ENCODE data around the gene PTCH2. TPM values are rescaled to one million over a fixed set of nuclear protein-coding genes. Genes with fewer than 3 reads are reported as not detected.

Gene PTCH2
- total RNA-seq, 1 donor from 2014 or later: 1.6 TPM

DNA sequence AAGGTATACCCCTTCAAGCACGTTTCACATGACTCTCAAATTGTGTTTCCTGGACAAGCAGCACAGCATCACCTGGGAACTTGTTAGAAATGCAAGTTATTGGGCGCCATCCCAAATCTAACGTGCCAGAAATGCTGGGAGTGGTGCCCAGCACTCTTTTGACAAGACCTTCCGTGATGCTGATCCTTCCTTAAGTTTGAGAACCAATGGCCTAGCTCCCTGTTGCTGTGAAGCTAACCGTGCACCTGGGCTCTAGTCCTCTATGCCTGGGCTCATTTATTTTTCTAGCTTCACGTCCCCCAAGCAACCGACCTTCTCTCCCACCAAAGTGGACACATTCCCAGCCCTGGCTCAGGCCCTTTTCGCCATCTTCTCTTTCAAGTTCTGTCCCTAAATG is 59.4 kb downstream of the PTCH2 start:
- peak overlapping the region; percentile 5 to 54 (median 34) for H3K9ac ChIP-seq (ENCODE audit: low read depth in 1 of 3, low read length in 3 of 3)
- peaks cover 21 to 29% (median 27%) of the 10 kb centered on the region in 3 donors for H3K4me1 ChIP-seq (ENCODE audit: control insufficient read depth in 3 of 3, insufficient read depth in 3 of 3, low read length in 3 of 3)
- H3K27ac ChIP-seq (ENCODE audit: low read depth, low read length): no peak overlapping the region
- H3K36me3 ChIP-seq (ENCODE audit: control insufficient read depth in 3 of 3, insufficient read depth in 3 of 3, low read length in 3 of 3): peaks cover 7 to 10% (median 7%) of the 10 kb centered on the region in 3 donors
- H3K9me3 ChIP-seq (ENCODE audit: control insufficient read depth in 3 of 3, low read length in 3 of 3): no peaks in the 10 kb centered on the region
- H3K4me3 ChIP-seq (ENCODE audit: low read length in 3 of 3): peak overlapping the region; percentile 49 to 61 (median 54)
- no peaks in the 10 kb centered on the region for H3K27me3 ChIP-seq (ENCODE audit: control insufficient read depth in 3 of 3, insufficient read depth in 3 of 3, low read length in 3 of 3)

DNA sequence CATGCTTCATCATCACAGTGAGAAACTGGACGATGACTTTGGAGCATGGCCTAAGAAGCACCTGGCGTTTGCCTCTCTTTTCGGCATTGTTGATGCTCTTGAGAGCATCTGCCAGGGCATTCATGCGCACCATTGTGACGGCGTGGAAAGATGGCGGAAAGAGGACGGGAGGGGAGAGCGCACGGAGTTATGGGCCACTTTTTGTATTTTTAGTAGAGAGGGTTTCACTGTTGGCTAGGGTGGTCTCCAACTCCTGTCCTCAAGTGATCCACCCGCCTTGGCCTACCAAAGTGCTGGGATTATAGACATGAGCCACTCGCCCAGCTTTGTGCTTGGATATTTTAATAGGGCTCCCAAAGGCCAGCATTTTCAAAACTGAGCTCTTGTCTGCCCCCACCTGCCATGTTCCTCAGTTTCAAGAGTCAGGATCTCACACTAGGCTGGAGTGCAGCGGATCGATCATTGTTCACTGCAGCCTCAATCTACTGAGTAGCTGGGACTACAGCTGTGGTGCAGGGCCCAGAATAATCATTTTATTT is 62.4 kb downstream of the PTCH2 start:
- Histone ChIP-seq H3K36me3 (ENCODE audit: control insufficient read depth in 3 of 3, insufficient read depth in 3 of 3, low read length in 3 of 3) (peaks cover 21 to 28% (median 27%) of the 10 kb centered on the region in 3 donors), H3K27me3 (ENCODE audit: control insufficient read depth in 3 of 3, insufficient read depth in 3 of 3, low read length in 3 of 3) (no peaks in the 10 kb centered on the region), H3K27ac (ENCODE audit: low read depth, low read length) (no peak overlapping the region), H3K4me3 (ENCODE audit: low read length in 3 of 3) (no peak overlapping the region), H3K9ac (ENCODE audit: low read depth in 1 of 3, low read length in 3 of 3) (no peak overlapping the region), H3K9me3 (ENCODE audit: control insufficient read depth in 3 of 3, low read length in 3 of 3) (no peaks in the 10 kb centered on the region), H3K4me1 (ENCODE audit: control insufficient read depth in 3 of 3, insufficient read depth in 3 of 3, low read length in 3 of 3) (peaks cover 22 to 39% (median 27%) of the 10 kb centered on the region in 3 donors)

DNA sequence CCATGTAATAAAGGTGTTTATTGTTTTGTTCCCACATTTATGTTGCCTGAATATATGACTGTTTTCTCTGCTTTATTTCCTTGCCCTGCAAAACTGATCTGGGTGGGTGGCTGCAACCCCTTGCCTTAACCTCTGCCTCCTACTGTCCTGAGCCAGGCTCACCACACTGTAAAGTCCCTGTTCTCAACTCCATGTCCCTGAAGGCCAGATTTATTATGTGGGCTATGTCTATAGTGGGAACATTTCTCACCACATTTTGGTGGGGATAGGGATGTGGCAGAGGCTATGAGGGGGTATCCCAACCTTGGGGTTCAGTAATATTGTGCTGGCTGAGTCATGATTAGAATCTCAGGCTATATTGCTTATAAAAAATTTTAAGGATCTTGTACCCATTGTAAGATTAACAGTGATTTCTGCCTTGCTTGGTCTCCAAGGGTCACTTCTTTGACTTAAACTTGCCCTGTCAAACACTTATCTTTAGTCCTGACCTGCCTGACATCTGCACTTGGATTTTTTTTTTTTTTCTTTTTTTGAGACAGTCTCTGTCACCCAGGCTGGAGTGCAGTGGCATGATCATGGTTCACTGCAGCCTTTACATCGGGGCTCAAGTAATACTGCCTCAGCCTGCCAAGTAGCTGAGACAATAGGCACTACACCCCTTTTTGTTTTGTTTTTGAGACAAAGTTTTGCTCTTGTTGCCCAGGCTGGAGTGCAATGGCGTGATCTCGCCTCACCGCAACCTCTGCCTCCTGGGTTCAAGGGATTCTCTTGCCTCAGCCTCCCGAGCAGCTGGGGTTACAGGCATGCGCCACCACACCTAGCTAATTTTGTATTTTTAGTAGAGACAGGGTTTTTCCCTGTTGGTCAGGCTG is 64.1 kb downstream of the PTCH2 start:
- H3K4me1 ChIP-seq (ENCODE audit: control insufficient read depth in 3 of 3, insufficient read depth in 3 of 3, low read length in 3 of 3): peaks cover 16 to 30% (median 18%) of the 10 kb centered on the region in 3 donors
- no peaks in the 10 kb centered on the region for H3K9me3 ChIP-seq (ENCODE audit: control insufficient read depth in 3 of 3, low read length in 3 of 3)
- no peak overlapping the region for H3K27ac ChIP-seq (ENCODE audit: low read depth, low read length)
- H3K27me3 ChIP-seq (ENCODE audit: control insufficient read depth in 3 of 3, insufficient read depth in 3 of 3, low read length in 3 of 3): no peaks in the 10 kb centered on the region
- no peak overlapping the region for H3K9ac ChIP-seq (ENCODE audit: low read depth in 1 of 3, low read length in 3 of 3)
- H3K36me3 ChIP-seq (ENCODE audit: control insufficient read depth in 3 of 3, insufficient read depth in 3 of 3, low read length in 3 of 3): peaks cover 21 to 28% (median 27%) of the 10 kb centered on the region in 3 donors
- H3K4me3 ChIP-seq (ENCODE audit: low read length in 3 of 3): no peak overlapping the region

DNA sequence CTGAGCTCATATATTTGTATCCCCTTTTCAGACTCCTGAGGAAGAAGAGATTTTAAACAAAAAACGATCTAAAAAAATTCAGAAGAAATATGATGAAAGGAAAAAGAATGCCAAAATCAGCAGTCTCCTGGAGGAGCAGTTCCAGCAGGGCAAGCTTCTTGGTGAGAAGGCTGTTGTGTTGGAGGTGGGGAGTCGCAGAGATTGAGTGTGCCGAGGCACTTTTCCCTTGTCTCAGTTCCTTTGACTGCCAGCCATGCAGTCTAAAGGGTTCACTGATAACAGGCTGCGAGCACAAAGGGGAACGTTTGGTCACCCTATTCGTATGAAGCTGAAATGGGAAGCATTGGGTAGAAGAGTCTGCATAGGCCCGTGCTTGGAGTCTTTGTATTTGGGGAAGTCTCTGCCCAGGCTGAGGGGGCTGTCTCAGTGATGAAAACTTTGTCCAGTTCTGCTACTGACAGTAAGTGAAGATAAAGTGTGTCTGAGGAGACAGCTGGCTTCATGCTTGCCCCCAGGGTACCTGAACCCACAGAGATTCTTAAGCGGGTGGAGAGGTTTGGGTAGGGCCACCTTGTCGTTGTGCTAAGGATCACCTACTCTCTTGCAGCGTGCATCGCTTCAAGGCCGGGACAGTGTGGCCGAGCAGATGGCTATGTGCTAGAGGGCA is 65.0 kb downstream of the PTCH2 start:
- no peaks in the 10 kb centered on the region for H3K9me3 ChIP-seq (ENCODE audit: control insufficient read depth in 3 of 3, low read length in 3 of 3)
- peaks cover 21 to 28% (median 27%) of the 10 kb centered on the region in 3 donors for H3K36me3 ChIP-seq (ENCODE audit: control insufficient read depth in 3 of 3, insufficient read depth in 3 of 3, low read length in 3 of 3)
- no peak overlapping the region for H3K9ac ChIP-seq (ENCODE audit: low read depth in 1 of 3, low read length in 3 of 3)
- no peak overlapping the region for H3K4me3 ChIP-seq (ENCODE audit: low read length in 3 of 3)
- H3K4me1 ChIP-seq (ENCODE audit: control insufficient read depth in 3 of 3, insufficient read depth in 3 of 3, low read length in 3 of 3): peaks cover 11 to 25% (median 13%) of the 10 kb centered on the region in 3 donors
- H3K27me3 ChIP-seq (ENCODE audit: control insufficient read depth in 3 of 3, insufficient read depth in 3 of 3, low read length in 3 of 3): no peaks in the 10 kb centered on the region
- no peak overlapping the region for H3K27ac ChIP-seq (ENCODE audit: low read depth, low read length)

DNA sequence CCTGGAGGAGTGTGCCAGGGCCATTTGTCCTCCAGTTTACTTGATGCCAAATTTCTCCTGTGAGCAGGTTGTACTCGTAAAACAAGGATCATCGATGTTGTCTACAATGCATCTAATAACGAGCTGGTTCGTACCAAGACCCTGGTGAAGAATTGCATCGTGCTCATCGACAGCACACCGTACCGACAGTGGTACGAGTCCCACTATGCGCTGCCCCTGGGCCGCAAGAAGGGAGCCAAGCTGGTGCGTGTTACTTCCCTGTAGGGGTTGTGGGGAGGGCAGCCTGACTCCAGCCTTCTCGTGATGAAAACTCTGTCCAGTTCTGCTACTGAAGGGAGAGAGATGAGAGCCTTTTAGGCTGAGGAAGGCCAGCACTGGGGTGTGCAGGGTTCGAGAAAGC is 65.5 kb downstream of the PTCH2 start:
- Histone ChIP-seq H3K4me3 (ENCODE audit: low read length in 3 of 3) (no peak overlapping the region), H3K36me3 (ENCODE audit: control insufficient read depth in 3 of 3, insufficient read depth in 3 of 3, low read length in 3 of 3) (peaks cover 21 to 28% (median 27%) of the 10 kb centered on the region in 3 donors), H3K27me3 (ENCODE audit: control insufficient read depth in 3 of 3, insufficient read depth in 3 of 3, low read length in 3 of 3) (no peaks in the 10 kb centered on the region), H3K9me3 (ENCODE audit: control insufficient read depth in 3 of 3, low read length in 3 of 3) (no peaks in the 10 kb centered on the region), H3K27ac (ENCODE audit: low read depth, low read length) (no peak overlapping the region), H3K9ac (ENCODE audit: low read depth in 1 of 3, low read length in 3 of 3) (peak overlapping the region in 1 of 3 donors; percentile 16), H3K4me1 (ENCODE audit: control insufficient read depth in 3 of 3, insufficient read depth in 3 of 3, low read length in 3 of 3) (peaks cover 11 to 25% (median 13%) of the 10 kb centered on the region in 3 donors)

DNA sequence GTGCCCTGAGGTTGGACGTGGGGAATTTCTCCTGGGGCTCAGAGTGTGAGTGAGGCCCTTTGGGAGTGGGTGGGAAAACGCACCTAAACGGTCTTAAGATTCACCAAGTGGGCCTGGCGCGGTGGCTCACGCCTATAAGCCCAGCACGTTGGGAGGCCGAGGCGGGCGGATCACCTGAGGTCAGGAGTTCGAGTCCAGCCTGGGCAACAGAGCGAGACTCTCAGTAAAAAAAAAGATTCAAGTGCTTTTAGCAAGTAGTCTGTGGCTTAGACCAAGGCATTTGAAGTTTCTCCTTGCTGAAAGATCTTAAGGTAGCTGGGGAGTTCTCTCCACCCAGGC is 66.4 kb downstream of the PTCH2 start:
- Histone ChIP-seq H3K36me3 (ENCODE audit: control insufficient read depth in 3 of 3, insufficient read depth in 3 of 3, low read length in 3 of 3) (peaks cover 21 to 28% (median 27%) of the 10 kb centered on the region in 3 donors), H3K9ac (ENCODE audit: low read depth in 1 of 3, low read length in 3 of 3) (peak overlapping the region; percentile 92 to 98 (median 95)), H3K27ac (ENCODE audit: low read depth, low read length) (peak overlapping the region; percentile 99), H3K9me3 (ENCODE audit: control insufficient read depth in 3 of 3, low read length in 3 of 3) (no peaks in the 10 kb centered on the region), H3K4me1 (ENCODE audit: control insufficient read depth in 3 of 3, insufficient read depth in 3 of 3, low read length in 3 of 3) (peaks cover 11 to 25% (median 13%) of the 10 kb centered on the region in 3 donors), H3K27me3 (ENCODE audit: control insufficient read depth in 3 of 3, insufficient read depth in 3 of 3, low read length in 3 of 3) (no peaks in the 10 kb centered on the region), H3K4me3 (ENCODE audit: low read length in 3 of 3) (peak overlapping the region; percentile 89 to 99 (median 97))

DNA sequence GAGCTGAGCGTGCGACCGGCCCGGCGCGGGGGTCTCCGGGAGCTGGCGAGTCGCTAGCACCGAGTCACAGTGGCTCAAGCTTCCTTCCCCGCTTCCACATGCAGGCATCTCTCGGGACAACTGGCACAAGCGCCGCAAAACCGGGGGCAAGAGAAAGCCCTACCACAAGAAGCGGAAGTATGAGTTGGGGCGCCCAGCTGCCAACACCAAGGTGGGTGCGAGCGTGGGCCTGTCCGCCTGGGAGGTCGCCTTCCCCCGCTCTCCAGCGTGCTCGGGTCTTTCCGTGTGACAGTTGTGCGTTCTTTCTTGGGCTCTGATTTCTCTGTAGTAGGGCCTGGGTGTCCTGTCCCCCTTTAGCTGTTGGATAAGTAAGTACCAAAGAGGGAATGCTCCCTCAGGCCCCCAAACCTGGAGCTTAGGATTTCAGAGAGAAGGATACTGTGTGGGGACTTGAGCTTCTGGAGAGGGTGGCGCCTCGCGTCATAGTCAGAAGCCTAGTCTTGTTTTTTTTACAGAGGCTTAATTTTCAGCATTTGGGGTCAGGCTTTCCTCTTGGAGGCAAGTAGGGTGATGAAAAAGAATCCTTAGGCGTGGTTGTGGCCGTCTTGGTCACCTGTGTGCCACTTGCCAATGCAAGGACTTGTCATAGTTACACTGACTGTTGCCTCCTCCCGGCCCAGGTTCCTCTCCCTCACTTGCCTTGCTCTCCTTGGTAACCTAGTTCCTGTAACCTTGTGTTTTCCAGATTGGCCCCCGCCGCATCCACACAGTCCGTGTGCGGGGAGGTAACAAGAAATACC is 66.9 kb downstream of the PTCH2 start:
- peak overlapping the region; percentile 99 for H3K27ac ChIP-seq (ENCODE audit: low read depth, low read length)
- H3K9me3 ChIP-seq (ENCODE audit: control insufficient read depth in 3 of 3, low read length in 3 of 3): no peaks in the 10 kb centered on the region
- H3K4me3 ChIP-seq (ENCODE audit: low read length in 3 of 3): peak overlapping the region; percentile 89 to 99 (median 97)
- peaks cover 18 to 26% (median 24%) of the 10 kb centered on the region in 3 donors for H3K36me3 ChIP-seq (ENCODE audit: control insufficient read depth in 3 of 3, insufficient read depth in 3 of 3, low read length in 3 of 3)
- no peaks in the 10 kb centered on the region for H3K27me3 ChIP-seq (ENCODE audit: control insufficient read depth in 3 of 3, insufficient read depth in 3 of 3, low read length in 3 of 3)
- H3K4me1 ChIP-seq (ENCODE audit: control insufficient read depth in 3 of 3, insufficient read depth in 3 of 3, low read length in 3 of 3): peaks cover 11 to 25% (median 13%) of the 10 kb centered on the region in 3 donors
- H3K9ac ChIP-seq (ENCODE audit: low read depth in 1 of 3, low read length in 3 of 3): peak overlapping the region; percentile 92 to 98 (median 95)

DNA sequence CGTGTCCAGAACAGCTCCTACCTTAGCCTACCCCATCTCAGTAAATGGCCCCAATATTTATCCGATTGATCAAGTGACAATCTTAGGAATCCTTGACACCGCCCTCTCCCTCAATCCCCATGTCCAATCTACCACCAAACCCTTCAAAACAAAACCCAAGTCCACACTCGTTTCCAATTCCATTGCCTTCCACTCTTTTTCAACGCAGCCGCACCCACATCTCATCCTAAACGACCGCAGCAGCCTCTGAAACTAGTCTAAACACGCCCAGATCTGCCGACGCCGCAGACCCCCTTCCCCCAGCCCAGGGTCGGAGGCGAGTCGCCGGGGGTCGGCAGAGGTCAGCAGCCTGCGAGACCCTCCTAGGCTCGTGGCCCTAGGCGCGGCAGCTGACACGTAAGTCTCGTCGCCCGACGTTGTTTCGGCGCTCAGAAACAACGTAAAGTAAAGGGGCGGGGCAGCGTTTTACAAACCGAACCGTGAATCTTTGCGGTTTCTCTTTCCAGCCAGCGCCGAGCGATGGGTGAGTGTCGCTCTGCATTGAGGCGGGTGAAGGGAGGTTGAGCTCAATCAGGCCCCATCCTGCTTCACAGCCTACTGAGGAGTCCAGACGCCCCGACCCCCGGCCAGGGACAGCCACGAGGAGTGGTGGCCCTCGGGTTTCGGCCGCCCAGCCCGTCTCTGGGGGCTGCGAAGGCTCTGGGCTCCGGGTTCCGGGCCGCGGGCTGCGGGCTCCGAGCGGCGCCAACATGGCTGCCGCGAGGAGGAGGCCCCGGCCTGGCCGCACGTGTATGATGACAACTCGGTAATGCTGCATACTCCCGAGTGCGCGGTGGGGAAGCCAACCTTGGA is 67.7 kb downstream of the PTCH2 start, which contains the start of gene RPS8:
TSS of gene RPS8 (plus strand) at position 463 of the 852 bp plus-strand sequence. CDS start at position 520, 57 bp downstream.
- peak within 1 kb of the TSS; percentile 99 for H3K27ac ChIP-seq (ENCODE audit: low read depth, low read length)
- H3K9ac ChIP-seq (ENCODE audit: low read depth in 1 of 3, low read length in 3 of 3): peak within 1 kb of the TSS; percentile 92 to 98 (median 95)

More for the DNA sequence above, 67.7 kb downstream of the PTCH2 start, which contains the start of gene RPS8:
- H3K27me3 ChIP-seq (ENCODE audit: control insufficient read depth in 3 of 3, insufficient read depth in 3 of 3, low read length in 3 of 3): no peaks in the 10 kb centered on the region
- H3K4me3 ChIP-seq (ENCODE audit: low read length in 3 of 3): peak within 1 kb of the TSS; percentile 89 to 99 (median 97)
- H3K36me3 ChIP-seq (ENCODE audit: control insufficient read depth in 3 of 3, insufficient read depth in 3 of 3, low read length in 3 of 3): peaks cover 16 to 23% (median 22%) of the 10 kb centered on the region in 3 donors
- no peaks in the 10 kb centered on the region for H3K9me3 ChIP-seq (ENCODE audit: control insufficient read depth in 3 of 3, low read length in 3 of 3)
- peaks cover 11 to 25% (median 13%) of the 10 kb centered on the region in 3 donors for H3K4me1 ChIP-seq (ENCODE audit: control insufficient read depth in 3 of 3, insufficient read depth in 3 of 3, low read length in 3 of 3)
